ENCODE data around the gene RHBDF2. TPM values are rescaled to one million over a fixed set of nuclear protein-coding genes. Genes with fewer than 3 reads are reported as not detected.
A peak's percentile ranks its signal among the peaks of the same experiment; 100 is the strongest.

The RHBDF2 gene
- total RNA-seq, 4 donors from 2014 or later, result 33.1 to 99.0 (median 73.5) TPM

DNA sequence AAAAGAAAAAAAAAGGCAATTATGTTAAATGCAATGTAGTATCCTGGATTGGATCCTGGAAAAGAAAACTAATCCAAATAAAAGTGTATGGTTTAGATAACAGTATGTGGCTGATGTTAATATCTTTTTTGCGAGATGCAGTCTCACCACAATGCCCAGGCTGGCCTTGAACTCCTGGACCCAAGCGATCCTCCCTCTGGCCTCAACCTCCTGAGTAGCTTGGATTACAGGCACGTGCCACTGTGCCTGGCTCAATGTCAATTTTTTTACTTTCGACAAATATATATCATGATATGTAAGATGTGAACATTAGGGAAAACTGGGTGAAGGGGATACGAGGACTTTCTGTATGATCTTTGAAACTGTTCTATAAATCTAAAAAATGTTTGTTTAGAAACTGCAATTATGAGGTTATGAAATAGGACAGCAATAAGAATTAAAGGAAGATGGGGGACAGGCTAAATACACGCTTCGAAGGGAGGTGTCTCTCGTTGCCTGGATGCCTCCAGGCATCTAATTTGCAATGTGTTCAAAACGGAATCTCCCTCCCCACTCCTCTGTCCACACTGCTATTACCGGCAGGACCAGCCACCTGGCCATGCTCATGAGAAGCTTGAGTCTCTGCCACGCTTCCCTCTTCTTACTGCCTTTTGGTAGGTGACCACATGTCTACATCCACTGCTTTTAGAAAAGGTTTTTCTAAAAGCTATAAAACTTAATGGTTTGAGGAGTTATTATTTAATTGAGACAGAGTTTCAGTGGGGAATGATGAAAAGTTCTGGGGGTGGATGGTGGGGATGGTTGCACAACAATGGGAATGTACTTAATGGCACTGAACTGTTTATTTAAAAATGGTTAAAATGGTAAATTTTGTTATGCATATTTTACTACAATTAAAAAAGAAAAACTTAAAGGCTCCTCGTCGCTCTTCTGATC, 63.5 kb downstream of the RHBDF2 start:
- no peak for TF ChIP-seq POLR2A (IDR thresholded peaks at IDR 0.05)
- no peak for TF ChIP-seq EP300 (IDR thresholded peaks at IDR 0.05)
- TF ChIP-seq, protein P1, sequence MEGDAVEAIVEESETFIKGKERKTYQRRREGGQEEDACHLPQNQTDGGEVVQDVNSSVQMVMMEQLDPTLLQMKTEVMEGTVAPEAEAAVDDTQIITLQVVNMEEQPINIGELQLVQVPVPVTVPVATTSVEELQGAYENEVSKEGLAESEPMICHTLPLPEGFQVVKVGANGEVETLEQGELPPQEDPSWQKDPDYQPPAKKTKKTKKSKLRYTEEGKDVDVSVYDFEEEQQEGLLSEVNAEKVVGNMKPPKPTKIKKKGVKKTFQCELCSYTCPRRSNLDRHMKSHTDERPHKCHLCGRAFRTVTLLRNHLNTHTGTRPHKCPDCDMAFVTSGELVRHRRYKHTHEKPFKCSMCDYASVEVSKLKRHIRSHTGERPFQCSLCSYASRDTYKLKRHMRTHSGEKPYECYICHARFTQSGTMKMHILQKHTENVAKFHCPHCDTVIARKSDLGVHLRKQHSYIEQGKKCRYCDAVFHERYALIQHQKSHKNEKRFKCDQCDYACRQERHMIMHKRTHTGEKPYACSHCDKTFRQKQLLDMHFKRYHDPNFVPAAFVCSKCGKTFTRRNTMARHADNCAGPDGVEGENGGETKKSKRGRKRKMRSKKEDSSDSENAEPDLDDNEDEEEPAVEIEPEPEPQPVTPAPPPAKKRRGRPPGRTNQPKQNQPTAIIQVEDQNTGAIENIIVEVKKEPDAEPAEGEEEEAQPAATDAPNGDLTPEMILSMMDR (IDR thresholded peaks at IDR 0.05), result no peak
- no peak overlapping the region for H3K4me3 ChIP-seq
- no peak overlapping the region for H3K27ac ChIP-seq
- DNase-seq (ENCODE audit: low spot score in 2 of 2), result no peak
- H3K9me3 ChIP-seq, result no peaks in the 10 kb centered on the region
- H3K4me1 ChIP-seq, result peaks cover 0 to 2% (median 0%) of the 10 kb centered on the region in 4 donors
- H3K27me3 ChIP-seq, result no peaks in the 10 kb centered on the region
- H3K36me3 ChIP-seq, result no peaks in the 10 kb centered on the region
- WGBS, 2 donors, result 78 to 81% methylated on average over 13 of the region's 13 CpGs

DNA sequence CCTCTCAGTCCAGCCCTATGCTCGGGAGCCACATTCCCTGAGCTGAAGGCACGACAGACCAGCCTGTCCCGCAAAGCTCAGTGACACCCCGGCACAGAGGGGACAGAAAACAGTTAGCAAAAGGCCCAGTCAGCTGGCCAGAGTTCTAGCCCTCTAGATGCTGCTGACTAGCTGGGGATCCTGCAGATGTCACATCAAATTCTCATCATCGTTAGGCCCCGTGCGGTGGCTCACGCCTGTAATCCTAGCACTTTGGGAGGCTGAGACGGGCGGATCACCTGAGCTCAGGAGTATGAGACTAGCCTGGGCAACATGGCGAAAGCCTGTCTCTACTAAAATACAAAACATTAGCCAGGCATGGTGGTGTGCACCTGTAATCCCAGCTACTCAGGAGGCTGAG, 65.5 kb downstream of the RHBDF2 start:
- no peak for DNase-seq (ENCODE audit: low spot score in 2 of 2)
- WGBS, 2 donors, result 92 to 93% methylated on average over 10 to 11 of the region's 11 CpGs
- no peaks in the 10 kb centered on the region for H3K36me3 ChIP-seq
- no peak overlapping the region for H3K27ac ChIP-seq
- H3K4me1 ChIP-seq, result peaks cover 0 to 17% (median 0%) of the 10 kb centered on the region in 4 donors
- no peaks in the 10 kb centered on the region for H3K27me3 ChIP-seq
- H3K4me3 ChIP-seq, result no peak overlapping the region
- no peaks in the 10 kb centered on the region for H3K9me3 ChIP-seq
- no peak for TF ChIP-seq EP300 (IDR thresholded peaks at IDR 0.05)
- TF ChIP-seq POLR2A (IDR thresholded peaks at IDR 0.05), result no peak
- TF ChIP-seq, protein P1 (IDR thresholded peaks at IDR 0.05), result no peak

DNA sequence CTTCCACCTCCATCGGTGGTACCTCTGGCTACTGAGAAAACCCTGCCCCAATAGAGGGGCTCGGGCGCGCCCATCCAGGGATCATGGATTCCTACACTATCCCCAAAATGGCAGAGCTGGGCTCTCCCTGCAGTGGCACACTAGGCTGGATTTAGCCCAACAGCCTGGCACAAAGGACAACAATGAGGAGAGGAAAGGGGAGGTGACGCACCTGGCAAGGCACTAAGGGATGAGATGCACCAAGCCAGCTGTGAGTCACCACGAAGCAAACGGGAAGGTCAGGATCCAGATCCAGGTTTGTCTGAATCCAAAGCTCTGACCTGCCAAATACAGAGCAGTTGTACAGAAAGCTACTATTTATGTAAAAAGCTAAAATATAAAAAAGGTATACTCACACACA, 66.4 kb downstream of the RHBDF2 start:
- TF ChIP-seq EP300 (IDR thresholded peaks at IDR 0.05) (no peak), POLR2A (IDR thresholded peaks at IDR 0.05) (no peak)
- TF ChIP-seq, protein P1 (IDR thresholded peaks at IDR 0.05), result no peak
- Histone ChIP-seq H3K4me3 (no peak overlapping the region), H3K27me3 (no peaks in the 10 kb centered on the region), H3K4me1 (peaks cover 0 to 17% (median 0%) of the 10 kb centered on the region in 4 donors), H3K27ac (no peak overlapping the region), H3K9me3 (no peaks in the 10 kb centered on the region), H3K36me3 (no peaks in the 10 kb centered on the region)
- WGBS, 2 donors, result 88 to 90% methylated on average over 7 of the region's 7 CpGs
- no peak for DNase-seq (ENCODE audit: low spot score in 2 of 2)

DNA sequence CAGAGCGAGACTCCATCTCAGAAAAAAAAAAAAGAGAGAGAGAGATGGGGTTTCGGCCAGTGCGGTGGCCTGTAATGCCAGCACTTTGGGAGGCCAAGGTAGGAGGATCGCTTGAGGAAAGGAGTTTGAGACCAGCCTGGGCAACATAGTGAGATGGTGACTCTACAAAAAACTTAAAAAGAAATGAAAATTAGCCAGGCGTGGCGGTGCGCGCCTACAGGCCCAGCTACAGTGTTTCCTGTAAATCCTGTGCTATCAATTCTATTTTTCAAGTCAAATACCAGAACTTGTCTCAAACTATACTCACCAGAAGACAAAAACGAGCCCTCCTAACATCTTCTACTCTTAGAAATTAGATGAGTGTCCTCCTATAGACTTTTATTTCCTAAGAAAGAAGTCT, 67.5 kb downstream of the RHBDF2 start:
- Histone ChIP-seq H3K4me1 (peaks cover 0 to 17% (median 0%) of the 10 kb centered on the region in 4 donors), H3K27me3 (no peaks in the 10 kb centered on the region), H3K4me3 (no peak overlapping the region), H3K9me3 (no peaks in the 10 kb centered on the region), H3K27ac (no peak overlapping the region), H3K36me3 (no peaks in the 10 kb centered on the region)
- WGBS, 2 donors, result 93 to 95% methylated on average over 9 of the region's 9 CpGs
- TF ChIP-seq POLR2A (IDR thresholded peaks at IDR 0.05) (no peak), EP300 (IDR thresholded peaks at IDR 0.05) (no peak)
- TF ChIP-seq, protein P1 (IDR thresholded peaks at IDR 0.05), result no peak
- DNase-seq (ENCODE audit: low spot score in 2 of 2), result no peak

DNA sequence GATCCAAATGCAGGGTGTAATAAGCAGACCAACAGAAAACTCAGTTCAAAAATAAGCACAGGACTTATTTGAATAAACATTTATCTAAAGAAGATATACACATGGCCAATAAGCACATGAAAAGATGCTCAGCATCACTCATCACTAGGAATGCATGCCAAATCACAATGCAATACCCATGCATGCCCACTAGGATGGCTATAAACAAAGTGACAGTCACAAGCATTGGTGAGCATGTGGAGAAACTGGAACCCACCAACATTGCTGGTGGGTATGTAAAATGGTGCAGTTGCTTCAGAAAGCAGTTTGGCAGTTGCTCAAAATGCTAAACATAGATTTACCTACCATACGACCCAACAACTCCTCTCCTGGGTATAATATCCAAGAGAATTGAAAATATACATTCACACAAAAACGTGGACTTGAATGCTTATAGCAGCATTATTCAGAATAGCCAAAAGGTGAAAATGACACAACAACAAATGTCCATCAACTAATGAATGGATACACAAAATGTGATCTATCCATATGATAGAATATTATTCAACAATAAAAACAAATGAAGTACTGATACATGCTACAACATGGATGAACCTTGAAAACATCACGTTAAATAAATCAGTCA, 68.4 kb downstream of the RHBDF2 start:
- Histone ChIP-seq H3K4me1 (peaks cover 0 to 20% (median under 1%) of the 10 kb centered on the region in 4 donors), H3K36me3 (no peaks in the 10 kb centered on the region), H3K4me3 (no peak overlapping the region), H3K27ac (no peak overlapping the region), H3K9me3 (no peaks in the 10 kb centered on the region), H3K27me3 (no peaks in the 10 kb centered on the region)
- DNase-seq (ENCODE audit: low spot score in 2 of 2), result no peak
- TF ChIP-seq EP300 (IDR thresholded peaks at IDR 0.05), result no peak
- TF ChIP-seq, protein P1 (IDR thresholded peaks at IDR 0.05), result peak in 2 of 5 experiments; percentile 19 to 21
- no peak for TF ChIP-seq POLR2A (IDR thresholded peaks at IDR 0.05)
- WGBS, 2 donors, result 74 to 86% methylated on average over 3 of the region's 3 CpGs
